Stimulated activated CD8-positive, alpha-beta memory T cell treated with anti-CD3 and anti-CD28 coated beads, Interleukin-12 subunit alpha, Interleukin-12 subunit beta, amount 100 ng/mL, for 1 hour (primary cell): Measurements from ENCODE around the gene SPARC.
"Not testable (repeated sequence)": the region's sequence is repeated elsewhere in the genome, so short reads cannot be mapped to it uniquely, and the experiment has no call there.

Experiments
- DNase-seq: peaks from one replicate; pipeline ENCODE4 v3.0.0-alpha.2; 2020; ENCODE audit warnings: low read depth

The SPARC gene, protein sequence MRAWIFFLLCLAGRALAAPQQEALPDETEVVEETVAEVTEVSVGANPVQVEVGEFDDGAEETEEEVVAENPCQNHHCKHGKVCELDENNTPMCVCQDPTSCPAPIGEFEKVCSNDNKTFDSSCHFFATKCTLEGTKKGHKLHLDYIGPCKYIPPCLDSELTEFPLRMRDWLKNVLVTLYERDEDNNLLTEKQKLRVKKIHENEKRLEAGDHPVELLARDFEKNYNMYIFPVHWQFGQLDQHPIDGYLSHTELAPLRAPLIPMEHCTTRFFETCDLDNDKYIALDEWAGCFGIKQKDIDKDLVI

DNA sequence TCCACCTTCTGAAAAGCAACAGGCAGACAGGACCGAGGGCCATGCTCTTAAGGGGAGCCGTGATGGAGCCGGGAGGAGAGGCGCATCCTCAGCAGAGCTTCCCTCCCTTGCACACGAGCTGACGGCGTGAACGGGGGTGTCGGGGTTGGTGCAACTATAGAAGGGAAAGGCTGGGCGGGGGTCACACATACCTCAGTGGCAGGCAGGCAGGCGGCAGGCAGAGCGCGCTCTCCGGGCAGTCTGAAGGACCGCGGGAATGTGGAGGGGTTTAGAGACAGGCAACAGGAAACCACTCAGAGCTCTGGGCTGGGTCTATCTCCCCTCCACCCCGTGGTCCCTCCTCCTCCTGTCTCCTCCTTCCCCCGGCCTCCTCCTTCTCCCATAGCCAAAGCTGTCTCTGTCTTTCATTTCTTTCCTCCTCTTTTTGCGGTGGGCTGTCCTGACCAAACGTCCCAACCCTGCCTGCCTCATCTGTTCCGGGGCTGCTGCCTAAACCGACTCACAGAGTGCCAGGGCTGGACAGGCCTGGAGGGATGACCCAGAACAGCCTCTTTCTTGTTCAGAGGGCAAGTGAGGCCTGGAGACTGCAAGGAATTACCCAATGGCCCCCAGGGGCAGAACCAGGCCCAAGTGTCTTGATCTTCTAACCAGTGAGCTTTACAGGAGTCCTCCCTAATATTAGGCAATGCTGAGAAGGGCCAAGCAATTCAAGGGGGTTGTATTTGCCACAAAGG lies at the start of gene SPARC:
Gene SPARC, minus strand, starts transcription at position 242 of the 734 bp plus-strand sequence. CDS start 10,727 bp downstream, outside the sequence.
- DNase-seq = no peak

DNA sequence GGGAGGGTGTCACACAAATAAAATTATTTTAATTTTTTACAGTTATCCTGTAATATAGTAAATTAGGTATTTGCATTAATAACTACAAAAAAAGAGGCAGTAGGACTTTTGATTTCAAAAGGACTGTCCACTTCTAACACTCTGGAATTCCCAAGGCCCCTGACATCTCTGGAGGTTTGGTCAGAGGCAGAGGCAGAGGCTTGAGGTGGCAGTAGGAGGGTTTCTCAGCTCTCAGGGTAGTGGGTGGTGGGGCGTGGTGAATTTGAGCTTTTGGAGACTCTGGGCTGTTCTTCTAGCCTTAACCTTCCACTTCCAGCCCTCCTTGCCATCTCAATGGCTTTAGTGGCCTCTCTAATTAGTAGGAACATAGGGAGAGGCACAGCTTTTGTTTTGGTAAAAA lies 48.9 kb upstream of the SPARC start:
- no peak for DNase-seq

DNA sequence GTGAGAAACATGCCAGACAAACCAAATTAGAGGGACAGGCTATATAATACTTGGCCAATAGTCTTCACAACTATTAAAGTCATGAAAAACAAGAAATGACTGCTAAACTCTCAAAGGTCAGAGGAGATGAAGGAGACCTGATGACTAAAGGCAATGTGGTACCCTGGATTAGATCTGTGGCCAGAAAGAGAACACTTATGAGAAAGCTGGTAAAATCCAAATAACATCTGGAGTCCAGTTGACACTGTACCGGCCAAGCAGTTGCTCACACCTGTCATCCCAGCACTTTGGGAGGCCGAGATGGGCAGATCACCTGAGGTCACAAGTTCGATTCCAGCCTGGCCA lies 47.3 kb upstream of the SPARC start:
- no peak for DNase-seq

DNA sequence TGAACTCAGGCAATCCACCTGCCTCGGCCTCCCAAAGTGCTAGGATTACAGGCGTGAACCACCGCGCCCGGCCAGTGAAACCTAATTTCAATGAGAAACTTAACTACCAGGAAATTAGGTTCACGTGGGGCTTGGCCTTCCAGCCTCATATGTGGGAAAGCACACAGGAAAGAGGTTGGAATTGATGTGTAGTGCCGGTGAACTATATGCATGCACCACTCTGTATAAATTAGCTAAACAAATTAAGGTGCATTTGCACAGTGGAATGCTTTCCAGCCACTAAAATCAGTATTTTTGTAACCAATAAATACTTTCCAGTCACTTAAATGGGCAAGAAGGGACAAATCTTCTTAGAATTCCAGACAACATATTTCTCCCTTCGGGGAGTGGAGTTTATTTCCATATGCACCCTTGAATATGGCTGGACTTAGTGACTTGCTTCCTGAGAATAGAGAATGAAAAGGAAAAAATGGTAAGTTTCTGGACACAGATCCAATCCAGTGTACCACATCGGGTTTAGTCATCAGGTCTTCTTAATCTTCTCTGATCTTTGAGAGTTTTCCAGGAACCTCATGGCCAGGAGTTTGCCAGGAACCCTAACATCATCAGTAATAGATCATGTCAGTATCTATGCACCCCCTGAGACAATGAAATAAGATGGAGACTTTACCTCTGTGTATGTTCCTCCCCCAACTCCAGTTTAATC lies 46.8 kb upstream of the SPARC start:
- DNase-seq = no peak

DNA sequence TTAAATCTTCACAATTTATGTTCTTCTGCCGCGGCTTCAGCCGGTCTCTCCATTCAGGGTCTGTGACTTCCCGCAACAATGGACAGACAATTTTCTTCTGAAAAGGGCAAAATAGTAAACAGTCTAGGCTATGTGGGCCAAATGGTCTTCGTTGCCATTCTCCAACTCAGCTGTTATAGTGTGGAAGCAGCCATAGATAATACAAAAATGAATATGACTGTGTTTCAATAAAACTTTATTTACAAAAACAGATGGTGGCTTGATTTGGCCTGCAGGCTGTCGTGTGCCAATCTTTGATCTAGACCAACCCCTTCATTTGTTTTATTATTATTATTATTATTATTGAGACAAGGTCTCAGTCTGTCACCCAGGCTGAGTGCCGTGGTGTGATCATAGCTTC lies 43.7 kb upstream of the SPARC start:
- DNase-seq = no peak

DNA sequence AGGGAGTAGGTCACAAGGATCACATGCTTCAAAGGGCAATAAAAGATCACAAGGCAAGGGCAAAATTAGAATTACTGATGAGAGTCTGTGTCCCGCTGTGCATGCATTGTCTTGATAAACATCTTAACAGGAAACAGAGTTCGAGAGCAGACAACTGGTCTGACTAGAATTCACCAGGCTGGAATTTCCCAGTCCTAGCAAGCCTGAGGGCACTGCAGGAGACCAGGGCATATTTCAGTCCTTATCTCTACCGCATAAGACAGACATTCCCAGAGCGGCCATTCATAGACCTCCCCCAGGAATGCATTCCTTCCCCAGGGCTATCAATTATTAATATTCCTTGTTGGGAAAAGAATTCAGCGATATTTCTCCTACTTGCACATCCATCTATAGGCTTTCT lies 42.9 kb upstream of the SPARC start:
- DNase-seq = not testable (repeated sequence)

DNA sequence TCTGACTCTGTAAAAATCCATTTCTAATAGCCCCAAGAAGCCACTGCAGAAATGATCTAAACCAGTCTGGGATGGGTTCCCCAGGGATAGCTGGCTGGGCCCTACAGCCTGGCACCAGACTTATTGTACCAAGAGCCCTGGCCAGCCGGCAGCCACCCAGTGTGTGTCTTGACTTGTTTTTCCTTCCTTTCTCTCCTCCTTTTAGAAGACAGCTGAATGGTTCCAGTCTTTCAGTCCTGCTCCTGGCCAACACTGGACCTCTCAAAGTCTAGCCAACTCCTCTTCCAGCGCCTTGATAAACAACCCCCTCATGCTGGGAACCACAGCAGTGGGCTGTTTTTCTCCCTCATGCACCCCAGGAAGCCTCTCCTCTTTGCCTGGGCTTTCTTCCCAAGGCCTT lies 37.6 kb upstream of the SPARC start:
- no peak for DNase-seq

DNA sequence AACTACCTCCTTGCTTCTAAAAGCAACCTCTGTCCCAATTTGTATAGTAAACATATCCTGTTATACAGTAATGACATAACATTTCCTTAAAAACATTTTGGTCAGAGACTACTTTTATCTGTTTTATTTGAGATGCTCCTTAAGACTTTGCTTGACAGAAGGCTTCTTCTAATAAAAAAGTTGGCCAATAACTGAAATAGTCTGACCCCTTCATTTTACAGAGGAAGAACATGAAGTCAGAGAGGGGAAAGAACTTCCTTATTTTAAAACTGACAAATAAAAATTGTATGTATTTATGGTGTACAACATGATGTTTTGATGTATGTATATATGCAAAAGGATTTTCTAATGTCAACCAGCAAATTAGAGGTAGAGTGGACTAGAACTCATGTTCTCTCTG lies 35.8 kb upstream of the SPARC start:
- no peak for DNase-seq

DNA sequence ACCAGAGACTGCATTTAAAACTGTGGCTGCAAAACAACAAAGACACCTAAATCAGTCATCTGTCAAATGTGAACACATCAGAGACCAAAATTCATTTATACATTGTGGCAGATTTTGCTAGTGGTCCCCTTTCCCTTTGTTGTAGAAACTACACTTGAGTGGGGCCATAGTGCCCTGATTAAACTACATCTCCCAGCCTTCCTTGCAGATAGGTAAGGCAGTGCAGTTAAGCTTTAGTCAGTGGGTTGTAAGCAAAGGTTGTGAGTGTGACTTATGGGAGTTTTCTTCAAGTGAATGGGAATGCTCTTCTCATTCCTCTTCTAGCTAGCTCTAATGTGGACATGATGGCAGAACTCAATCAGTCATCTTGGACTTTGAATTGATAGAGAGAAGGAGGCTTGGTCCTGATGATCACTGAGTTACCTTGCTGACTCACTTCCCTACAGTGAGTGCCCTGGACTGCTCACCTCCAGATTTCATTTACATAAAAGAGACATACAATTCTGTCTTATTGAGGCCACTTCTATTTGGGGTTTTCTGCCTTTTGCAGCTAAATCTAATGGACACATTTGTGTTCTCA lies 35.2 kb upstream of the SPARC start:
- no peak for DNase-seq

DNA sequence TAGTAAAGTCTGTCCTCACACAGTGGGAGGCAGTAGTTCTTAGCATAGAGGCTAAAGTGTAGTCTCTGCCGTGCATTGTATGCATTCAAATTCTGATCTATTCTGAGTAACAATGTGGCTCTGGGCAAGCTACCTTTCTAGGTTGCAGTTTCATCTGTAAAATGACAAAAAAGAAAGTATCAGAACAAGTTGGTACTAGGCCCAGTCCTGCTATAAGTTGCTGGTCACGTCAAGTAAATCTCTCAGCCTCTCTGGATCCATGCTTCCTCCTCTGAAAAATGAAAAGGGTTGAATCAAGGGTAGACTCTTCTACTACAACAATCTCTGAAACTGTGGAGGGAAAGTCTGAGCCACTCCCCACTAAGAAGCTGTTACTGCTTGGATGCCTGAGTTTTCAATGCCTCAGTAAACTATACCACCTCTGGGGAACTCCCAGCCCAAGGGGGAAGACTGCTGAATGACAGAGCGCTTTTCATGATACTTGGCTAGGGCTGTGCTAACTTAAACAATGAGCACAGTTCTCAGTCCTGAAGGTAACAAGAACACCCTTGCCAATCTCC lies 34.5 kb upstream of the SPARC start:
- DNase-seq = no peak

DNA sequence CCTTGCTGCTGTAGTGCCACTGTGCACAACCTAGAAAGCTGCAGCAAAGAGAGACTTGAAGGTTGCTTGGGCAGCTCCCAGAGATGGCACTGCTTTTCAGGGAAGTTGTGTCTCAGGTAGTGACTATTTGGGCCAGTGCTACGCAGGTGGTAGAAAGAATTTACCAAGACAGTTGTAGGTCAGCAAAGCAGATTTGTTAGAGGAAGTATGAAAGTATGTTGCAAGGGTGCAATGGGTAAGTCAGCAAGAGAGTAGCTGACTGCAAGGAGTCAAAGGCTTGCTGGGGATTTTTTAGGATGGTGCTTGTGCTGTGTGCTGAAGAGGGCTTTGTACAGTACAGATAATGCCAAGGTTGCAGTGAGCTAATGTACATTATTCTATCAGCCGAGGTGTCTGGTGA lies 33.5 kb upstream of the SPARC start:
- DNase-seq = no peak

DNA sequence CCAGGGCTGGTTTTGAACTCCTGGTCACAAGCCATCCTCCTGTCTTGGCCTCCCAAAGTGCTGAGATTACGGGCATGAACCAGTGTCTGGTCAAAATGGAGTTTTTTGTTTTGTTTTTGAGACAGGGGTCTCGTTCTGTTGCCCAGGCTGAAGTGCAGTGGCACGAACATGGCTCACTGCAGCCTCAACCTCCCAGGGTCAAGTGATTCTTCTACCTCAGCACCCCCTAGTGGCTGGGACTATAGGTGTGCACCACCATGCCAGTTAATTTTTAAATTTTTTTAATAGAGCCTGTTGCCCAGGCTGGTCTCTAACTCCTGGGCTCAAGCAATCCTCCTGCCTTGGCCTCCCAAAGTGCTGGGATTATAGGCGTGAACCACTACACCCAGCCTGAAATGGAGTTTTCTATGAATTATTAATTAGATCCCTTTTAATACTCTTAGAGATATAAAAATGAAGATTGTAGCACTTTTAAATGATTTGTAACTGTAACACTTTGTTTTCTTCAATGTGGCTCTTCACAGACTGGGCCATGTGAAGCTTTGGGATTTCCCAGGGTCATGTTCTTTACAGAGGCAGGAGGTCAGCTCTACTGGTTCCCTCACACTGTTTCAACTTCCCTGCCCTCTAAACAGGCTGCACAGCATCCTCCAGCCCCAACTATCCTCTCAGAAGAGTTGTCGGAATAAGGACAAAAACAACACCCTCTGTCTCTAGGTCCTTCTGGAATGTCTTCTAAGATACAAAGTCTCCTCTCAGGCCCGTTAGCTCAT lies 32.7 kb upstream of the SPARC start:
- DNase-seq = no peak

DNA sequence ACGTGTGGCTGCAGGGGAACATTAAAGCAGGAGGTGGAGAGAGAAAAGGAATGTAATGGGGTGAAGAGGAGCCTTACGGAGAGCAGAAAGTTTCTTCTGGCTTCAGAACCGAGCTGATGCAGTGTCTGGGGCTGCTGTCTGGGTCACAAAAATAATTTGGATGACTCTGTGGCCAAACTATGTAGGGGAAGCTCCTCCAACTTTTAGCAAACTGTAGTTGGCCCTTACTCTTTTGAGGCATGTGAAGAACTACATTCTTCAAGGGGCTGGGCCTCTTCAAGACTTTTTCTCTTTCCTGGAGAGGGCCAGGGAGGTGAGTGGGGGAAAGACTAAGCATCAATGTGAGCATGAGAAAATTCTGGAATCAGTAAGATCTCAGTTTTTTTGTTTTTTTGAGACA lies 31.9 kb upstream of the SPARC start:
- DNase-seq = no peak

DNA sequence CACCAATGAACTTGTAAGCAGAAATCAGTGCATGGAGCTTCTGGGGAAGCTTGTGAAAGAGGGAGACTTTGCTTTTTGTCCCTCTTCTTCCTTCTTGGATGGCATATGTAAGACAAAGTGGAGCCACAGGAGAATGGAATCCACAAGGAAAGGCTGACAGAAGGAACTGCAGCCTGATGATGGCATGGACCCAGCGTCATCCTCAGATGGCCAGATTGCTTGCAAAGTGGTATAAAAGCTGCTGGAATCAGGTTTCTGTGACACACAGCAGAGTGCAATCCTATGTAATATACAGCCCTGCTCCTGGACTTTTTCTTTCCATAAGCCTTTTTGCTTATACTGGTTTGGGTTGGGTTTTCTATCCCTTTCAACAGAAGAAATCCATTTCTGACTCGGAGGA lies 31.4 kb upstream of the SPARC start:
- no peak for DNase-seq

DNA sequence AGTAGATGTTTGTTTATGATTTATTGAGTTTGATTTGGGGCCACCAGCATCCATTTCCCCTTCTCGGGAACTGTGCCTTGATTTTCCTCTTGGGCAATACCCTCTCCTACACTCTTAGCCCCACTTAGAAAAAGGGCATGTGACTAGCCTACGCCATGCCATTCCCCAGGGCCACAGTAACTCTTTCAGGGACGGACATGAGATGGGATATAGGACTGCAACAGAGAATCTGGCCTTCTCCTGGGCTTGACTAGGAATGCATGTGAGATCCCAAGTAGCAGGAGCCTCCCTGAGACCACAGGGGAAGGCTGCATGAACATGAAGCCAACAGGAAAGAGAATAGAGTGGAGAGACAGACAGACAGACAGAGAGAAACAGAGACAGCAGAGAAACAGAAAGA lies 30.7 kb upstream of the SPARC start:
- no peak for DNase-seq

DNA sequence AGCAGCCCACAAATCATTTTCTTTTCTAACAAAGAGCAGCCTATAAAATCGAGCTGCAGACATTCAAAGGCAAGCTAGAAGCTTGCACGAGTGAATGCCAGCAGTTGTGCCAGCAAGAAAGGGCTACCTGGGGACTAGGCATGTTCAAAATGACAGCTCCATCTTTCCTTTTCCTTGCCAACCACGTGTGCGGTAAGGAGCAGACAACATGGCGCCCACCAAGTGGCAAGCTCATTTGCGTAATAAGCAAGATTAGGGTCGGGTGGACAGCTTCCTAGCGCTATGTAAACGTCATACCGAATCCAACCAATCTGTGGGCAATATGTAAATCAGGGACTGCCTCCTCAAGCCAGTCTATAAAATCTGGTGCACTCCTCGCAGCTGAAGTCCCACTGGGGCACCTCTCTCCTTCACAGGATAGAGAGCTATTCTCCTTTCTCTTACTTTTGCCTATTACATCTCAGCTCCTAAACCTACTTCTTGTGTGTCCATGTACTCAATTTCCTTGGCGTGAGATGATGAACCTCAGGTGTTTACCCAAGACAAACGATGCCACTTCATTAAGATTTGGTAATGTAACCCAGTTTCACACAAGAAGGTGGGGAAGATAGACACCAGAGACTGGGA lies 22.5 kb upstream of the SPARC start:
- DNase-seq = no peak

DNA sequence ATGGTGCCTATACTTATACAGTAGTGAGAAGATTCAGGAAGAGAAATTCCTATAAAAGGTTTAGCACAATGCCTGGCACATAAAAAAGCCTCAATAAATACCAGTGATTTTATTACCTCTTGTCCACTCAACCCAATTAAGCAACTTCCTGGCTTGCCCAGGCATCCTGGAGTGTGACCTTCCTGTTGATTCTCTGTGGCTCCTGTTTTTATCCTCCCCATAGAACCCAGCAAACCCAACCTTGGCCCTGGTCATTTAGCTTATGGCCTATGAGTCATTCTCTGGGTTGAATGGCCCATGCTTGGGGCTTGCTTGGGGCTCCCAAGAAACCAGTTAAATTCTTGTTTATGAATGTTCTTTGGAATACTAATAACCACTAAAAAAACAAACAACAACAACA lies 21.4 kb upstream of the SPARC start:
- no peak for DNase-seq

DNA sequence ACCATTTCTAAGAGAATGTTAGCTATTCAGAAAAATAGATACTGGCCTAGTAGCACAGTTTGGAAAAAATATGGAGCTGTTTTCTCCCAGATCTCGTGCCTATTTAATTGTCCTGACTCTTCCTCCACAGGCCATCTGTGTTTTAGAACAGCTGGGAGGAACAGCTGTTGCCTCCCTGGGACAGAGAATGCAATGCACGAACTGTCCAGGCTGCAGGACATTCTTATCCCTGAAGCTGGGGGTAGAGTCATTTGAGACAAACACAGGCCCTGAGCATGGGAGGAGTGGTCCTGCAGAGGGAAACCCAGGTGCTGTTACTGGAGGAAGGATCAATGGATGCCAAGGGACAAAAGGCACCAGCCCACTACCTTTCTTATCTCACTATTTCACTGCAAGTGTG lies 20.9 kb upstream of the SPARC start:
- no peak for DNase-seq

DNA sequence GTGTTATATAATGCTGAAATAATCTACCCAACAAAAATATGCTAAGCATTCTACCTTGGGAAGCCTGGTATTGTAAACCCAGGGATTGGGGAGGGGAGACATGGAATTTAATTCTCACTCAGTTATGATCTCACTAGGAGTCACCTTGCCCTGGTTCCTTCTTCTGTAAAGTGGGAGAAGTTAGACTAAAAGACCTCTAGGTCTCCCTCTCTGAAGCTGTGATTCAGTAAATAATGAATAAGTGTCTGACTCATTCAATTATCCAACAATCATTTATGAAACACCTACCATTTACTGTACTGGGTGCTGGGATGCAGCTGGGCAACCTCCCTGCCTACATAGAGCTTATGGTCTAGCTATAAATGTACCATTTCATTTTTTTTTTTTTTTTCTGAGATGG lies 20.2 kb upstream of the SPARC start:
- DNase-seq = no peak

DNA sequence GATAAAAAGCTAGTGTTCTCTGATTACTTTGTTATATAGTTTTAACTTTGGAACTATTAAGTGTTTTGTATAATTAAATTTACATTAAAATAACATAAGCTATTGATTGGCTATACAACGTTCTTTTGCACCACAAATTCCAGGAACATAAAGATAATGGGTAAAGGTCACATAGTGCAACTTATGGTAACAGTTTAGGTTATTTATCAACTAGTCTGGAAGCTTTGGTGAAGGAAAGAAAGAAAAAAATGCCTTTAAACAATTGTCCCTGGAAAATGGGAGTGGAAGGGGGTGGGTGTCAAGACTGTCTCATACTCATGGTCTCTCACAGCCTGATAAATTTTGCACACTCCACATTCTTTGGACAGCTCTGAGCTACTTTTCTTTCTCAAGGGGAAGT lies 17.1 kb upstream of the SPARC start:
- no peak for DNase-seq

DNA sequence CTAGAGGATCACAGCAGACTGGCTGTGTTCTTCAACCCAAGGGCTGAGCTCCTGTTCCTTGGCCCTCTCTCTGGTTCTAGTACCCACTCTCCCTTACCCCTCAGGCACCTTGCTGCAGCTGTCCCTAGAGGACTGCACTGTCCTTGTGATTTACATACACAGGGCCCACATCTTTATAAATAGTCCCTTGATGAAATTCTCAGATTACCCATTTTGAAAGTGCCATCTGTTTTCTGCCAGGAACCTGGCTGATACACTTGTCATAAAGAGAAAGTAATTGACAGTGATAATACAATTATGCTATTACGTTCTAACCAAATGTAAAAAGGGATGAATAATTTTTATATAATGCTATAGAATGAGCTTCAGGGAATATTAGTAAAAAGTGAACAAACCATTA lies 16.5 kb upstream of the SPARC start:
- DNase-seq = no peak
